HG02884 (cell line): Measurements from ENCODE around the gene RNF144B.
"Not testable (repeated sequence)": the region's sequence is repeated elsewhere in the genome, so short reads cannot be mapped to it uniquely, and the experiment has no call there.

Source experiments
- ATAC-seq: cut with Tn5 transposase; IDR thresholded peaks from one replicate; pipeline ENCODE4 v1.9.1; 2021; ENCODE audit warnings: mild to moderate bottlenecking, moderate library complexity; ENCODE audit not compliant: unreplicated experiment

The RNF144B gene

GRCh38 chr6:18439581-18439980 is 52.4 kb downstream of the RNF144B start:
- no peak for ATAC-seq

- ATAC-seq = no peak
Measured at GRCh38 chr6:18441251-18441979, 54.3 kb downstream of the RNF144B start.

- ATAC-seq = no peak
Measured at GRCh38 chr6:18444111-18444510, 57.0 kb downstream of the RNF144B start.

GRCh38 chr6:18445228-18445627 is 58.1 kb downstream of the RNF144B start:
- no peak for ATAC-seq

- ATAC-seq = no peak
Measured at GRCh38 chr6:18446771-18447170, 59.6 kb downstream of the RNF144B start.

GRCh38 chr6:18447552-18447951 is 60.4 kb downstream of the RNF144B start:
- ATAC-seq = no peak

GRCh38 chr6:18451756-18452155 is 64.6 kb downstream of the RNF144B start:
- no peak for ATAC-seq

GRCh38 chr6:18454446-18454845 is 67.3 kb downstream of the RNF144B start:
- no peak for ATAC-seq

- ATAC-seq = no peak
Measured at GRCh38 chr6:18457065-18457737, 70.1 kb downstream of the RNF144B start.

- not testable (repeated sequence) for ATAC-seq
Measured at GRCh38 chr6:18458086-18458485, 70.9 kb downstream of the RNF144B start.

GRCh38 chr6:18463429-18463828 is 76.3 kb downstream of the RNF144B start:
- no peak for ATAC-seq

GRCh38 chr6:18464176-18464575 is 77.0 kb downstream of the RNF144B start:
- no peak for ATAC-seq

- no peak for ATAC-seq
Measured at GRCh38 chr6:18465410-18466154, 78.4 kb downstream of the RNF144B start.

GRCh38 chr6:18467741-18468502 is 80.8 kb downstream of the RNF144B start:
- no peak for ATAC-seq

GRCh38 chr6:18468503-18468843 is 81.3 kb downstream of the RNF144B start:
- no peak for ATAC-seq

- no peak for ATAC-seq
Measured at GRCh38 chr6:18469536-18469935, 82.4 kb downstream of the RNF144B start.

- no peak for ATAC-seq
Measured at GRCh38 chr6:18471232-18471964, 84.2 kb downstream of the RNF144B start.

- ATAC-seq = no peak
Measured at GRCh38 chr6:18472941-18473340, 85.8 kb downstream of the RNF144B start.

GRCh38 chr6:18473755-18474154 is 86.6 kb downstream of the RNF144B start:
- ATAC-seq = peak; percentile 68

- ATAC-seq = no peak
Measured at GRCh38 chr6:18477301-18477941, 90.3 kb downstream of the RNF144B start.
